Superior temporal gyrus (tissue), 1 donor: Measurements from ENCODE around the gene PLCH2.

ENCODE experiments used
- DNase-seq: peaks from one replicate; pipeline ENCODE4 v3.0.0-alpha.2; 2016; ENCODE audit errors: extremely low spot score

The PLCH2 gene

DNA sequence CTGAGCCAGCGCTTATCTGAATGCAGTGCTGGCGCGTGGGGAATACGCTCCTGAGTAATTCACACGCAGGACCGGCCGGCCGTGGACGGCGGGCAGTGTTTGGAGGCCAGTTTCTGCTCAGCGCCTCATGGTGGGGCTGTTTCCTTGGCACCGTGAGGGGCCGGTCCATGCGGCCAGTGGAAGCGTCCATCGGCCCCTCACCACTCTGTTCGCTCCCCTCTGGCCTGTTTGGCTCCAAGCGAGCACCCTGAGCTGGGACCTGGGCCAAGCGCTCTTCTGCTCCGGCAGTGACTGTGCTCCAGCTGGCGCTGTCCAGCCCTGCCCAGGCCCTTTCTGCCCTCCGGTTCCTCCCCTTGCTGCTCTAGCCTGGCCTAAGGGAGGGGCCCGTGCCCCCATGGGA is 16.3 kb upstream of the PLCH2 start:
- DNase-seq, result peak; percentile 88

DNA sequence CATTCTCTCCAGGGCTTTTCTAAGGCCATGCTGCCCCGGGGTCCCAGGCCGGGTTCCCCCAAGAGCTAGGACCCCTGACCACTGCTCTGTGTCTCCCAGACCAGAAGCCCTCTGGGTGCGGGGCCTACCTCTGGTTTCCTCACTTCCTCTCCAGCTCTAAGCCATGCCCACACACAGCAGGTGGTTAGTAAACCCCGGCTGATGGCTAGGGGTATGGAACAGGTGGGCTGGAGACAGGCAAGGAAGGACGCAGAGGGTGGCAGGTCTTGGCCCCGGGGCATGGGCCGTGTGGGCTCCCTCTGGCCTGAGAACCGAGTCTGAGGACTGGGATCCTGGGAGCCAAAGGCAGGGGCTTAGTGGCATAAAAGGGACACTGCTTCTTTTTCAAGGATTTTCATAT is 15.9 kb upstream of the PLCH2 start:
- no peak for DNase-seq

DNA sequence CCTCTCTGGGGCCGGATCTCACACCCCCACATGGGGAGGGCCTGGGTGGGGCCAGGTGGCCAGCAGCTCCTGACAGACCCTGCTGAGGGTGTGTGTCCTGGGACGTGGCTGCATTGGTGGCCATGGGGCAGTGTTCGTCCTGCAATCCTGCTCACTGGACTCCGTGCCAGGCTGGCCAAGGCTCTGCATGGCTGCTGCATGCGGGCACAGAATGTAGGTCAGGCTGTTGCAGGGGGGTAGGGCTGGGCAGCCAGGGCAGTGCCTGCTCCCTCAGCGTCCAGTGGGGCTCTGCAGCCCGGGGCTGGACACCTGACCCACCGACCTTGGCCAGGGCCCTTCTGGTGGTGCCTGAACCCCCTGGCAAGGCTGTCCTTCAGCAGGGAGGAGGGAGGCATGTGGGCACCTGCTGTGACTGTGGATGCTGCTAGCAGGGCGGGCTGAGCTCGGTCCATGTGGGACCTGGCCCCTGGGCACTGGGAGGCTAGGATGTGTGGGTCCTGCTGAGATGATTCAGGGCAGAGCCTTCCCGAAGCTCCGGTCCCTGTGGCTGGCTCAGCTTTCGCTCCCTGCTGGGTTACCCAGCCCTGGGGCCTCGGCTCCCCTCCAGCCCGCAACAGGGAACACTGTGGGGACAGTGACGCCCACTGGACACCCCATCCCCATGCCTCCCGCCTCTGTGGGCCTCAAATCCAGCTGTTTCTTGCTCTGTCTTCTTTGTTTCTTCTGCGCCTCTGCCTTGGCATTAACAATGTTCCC is 14.9 kb upstream of the PLCH2 start:
- no peak for DNase-seq

DNA sequence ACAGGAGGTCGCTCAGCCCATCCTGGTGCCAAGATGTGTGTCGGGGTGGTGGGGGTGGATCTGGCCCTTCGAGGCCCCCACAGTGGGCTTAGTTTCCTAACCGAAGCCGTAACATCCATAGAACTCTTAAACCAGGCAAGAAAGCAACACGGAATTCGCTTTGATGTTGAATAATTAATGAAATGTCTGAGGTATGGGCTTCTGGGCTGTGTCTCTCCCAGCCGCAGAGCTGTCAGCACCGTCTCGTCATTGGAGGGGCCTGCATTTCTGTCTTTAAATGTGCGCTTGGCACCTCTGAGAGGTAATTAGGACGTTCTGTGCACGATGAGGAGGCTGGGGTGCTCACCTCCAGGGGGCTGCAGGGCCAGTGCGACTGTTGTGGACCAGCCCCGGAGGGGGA is 13.3 kb upstream of the PLCH2 start:
- no peak for DNase-seq

DNA sequence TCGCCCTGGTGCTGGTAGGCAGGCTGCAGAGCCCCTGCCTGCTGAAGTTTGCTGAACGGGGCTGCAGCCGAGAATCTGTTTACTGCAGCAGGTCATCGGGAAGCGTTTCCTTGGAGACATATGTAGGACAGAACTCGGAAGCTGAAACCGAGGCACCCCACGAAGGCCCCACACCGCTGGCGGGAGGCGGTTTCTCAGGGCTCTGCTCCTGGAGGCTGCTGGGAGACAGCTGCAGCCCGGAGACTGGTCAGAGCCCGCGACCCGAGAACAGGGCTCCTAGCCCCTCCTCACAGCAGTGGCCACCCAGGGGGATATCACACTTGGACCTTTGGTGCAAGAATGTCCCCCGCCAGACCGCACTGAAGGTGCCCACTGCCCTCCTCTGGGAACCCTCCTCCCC is 12.7 kb upstream of the PLCH2 start:
- DNase-seq, result no peak

DNA sequence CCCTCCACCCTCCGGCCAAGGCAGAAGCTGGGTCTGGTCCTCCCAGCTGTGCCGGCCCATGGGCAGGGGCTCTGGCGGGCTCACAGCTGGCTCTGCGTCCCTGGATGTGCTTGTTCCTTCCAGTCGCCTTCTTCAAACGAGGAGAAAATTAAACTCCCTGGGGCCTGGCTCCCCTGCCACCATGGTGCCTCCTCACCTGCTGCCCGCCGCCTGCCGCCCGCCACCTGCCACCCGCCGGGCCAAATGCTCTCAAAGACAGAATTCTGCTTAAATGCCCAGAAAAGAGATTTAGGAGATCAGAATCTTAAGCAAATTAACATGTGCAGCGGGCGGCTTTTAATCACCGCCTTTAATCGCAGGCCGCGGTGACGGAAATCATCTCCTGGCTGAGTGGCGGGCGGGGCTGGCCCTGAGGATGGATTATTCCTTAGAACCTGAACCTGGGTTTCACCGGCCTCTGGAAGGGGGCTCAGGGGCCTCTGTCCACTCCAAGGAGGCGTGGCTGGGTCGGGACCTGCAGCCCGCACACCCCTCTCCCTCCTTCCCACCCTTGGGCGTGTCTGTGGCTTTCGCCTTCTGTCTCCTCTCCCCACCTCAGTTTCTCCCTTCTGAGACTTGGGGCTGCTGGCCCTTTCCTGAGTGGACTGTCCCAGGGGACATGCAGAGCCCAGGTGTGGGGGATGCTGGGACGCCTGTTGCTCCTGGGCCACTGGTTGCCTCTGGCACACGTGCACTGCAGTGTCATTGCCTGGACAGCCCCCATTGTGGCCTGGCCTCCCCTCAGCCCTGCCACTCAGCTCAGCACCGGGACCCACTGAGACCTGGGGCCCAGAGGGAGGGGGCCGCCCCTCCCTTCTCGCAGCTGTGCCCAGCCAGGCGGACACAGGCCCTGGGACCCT is 10.5 kb upstream of the PLCH2 start:
- DNase-seq, result no peak

DNA sequence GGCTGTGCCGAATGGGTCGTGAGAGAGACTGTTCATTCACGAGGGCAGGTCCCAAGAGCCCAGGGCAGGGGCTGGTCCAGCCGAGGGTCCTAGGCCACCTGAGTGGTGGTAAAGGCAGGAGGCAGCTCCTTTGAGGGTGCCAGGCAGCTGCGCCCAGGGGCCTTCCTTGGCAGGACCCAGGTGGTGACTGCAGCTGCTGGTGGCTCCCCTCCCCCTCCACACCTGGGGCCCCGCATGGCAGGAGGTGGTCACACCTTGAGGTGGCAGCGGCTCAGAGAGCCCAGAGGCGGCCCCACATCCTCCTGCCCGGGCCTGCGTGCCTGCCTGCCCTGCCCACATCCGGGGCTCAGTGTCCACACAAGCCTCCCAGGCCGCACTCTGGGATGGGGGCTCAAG is 9.8 kb upstream of the PLCH2 start:
- no peak for DNase-seq

DNA sequence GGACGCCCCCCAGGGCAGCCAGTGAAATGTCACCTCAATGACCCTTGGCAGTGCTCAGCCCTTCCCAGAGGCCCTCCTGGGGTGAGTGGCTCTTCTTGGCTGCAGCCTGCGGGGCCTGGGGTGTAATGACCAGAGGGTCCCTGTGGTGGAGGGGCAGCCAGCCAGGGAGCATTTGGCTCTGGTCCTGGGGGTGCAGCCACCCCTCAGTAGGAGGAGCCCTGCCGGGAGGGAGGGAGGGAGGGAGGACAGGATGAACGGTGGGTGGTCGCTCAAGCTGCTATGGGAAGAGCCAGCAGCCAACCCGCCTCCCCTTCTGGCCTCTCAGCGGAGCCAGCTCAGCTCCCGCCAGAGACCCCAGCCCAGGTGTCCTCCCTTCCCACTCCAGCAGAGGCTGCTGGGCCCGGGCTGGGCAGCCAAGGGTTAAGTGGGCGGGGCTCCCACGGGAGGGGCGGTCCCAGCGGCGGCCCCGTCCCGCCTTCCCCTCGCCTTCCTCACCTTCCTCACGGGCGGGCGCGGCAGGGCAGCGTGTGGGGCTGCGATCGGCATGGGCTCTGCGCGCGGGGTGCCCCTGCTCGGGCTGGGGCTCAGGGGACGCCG is 9.0 kb upstream of the PLCH2 start:
- DNase-seq, result no peak

DNA sequence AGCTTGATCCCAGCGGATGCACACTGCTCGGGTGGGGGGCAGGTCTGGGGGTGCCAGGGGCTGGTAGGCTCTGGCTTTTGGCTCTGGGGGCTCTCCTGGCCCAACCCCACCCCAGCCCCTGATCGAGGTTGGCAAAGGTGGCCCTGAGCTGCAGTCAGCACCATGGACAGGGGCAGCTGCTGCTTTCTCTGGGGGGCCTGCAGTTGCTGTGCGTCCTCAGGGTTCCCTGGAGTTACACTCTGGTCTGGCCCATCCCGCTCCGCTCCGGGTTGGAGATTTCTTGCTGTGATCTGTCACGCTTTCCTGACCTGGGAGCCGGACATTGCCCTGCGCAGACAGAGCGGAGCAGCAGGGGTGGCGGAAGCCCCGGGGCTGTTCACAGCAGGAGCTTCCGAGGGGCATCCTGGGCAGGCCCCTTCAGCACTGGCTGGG is 8.0 kb upstream of the PLCH2 start:
- no peak for DNase-seq

DNA sequence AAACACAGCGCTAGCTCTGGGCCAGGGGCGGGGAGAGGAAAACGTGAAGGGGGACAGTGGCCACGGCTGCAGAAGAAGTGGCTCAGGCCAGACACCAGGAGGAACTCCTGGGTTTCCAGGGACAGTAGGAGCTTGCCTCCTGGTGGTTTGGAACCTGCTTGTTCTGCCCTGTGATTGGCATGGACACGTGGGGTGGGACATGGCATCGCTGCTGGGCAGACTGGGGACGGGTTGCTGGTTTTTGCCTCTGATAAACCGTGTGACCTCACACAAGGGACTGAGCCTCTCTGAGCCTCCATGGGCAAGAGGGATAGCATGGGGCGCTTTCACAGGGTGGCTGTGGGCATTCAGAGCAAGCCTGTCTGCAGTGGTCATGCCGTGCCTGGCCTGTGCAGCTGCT is 7.5 kb upstream of the PLCH2 start:
- no peak for DNase-seq

DNA sequence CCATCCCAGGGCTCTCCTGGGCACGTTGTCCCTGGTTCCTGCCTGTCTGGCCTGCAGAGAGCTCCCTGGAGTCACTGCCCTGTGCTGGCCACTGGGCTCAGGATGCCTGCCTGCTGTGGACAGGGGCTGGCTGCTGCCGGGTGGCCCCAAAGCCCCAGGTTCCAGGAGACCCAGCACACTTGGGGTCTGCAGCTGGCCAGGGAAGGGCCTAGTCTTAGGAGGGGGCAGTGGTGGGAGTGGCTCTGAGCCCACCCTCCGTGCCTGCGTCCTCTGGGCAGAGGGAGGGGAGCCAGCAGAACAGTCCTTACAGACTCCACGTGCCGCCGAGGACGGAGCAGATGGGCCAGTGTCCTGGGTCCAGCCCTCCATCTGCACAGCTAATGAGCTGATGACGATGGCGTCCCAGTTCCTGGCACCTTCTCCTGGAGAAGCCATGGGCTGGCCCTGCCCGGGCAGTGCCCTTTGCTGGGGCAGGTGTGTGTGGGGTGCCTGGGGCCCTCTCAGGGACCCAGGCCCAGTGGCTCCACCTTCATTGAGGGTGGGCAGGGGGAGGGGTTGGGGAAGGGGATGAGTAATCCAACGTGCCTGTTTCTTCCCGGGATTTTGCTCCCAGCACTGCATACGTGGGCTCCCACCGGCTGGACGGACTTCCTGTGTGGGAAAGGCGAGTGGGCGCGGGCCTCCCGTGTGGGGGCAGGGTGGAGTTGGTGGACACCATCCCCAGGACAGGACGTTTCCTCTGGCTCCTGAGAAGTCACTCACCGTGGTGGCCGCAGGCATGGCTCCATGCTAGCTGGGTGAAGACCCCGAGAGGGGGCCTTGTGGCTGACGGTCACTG is 6.8 kb upstream of the PLCH2 start:
- no peak for DNase-seq

DNA sequence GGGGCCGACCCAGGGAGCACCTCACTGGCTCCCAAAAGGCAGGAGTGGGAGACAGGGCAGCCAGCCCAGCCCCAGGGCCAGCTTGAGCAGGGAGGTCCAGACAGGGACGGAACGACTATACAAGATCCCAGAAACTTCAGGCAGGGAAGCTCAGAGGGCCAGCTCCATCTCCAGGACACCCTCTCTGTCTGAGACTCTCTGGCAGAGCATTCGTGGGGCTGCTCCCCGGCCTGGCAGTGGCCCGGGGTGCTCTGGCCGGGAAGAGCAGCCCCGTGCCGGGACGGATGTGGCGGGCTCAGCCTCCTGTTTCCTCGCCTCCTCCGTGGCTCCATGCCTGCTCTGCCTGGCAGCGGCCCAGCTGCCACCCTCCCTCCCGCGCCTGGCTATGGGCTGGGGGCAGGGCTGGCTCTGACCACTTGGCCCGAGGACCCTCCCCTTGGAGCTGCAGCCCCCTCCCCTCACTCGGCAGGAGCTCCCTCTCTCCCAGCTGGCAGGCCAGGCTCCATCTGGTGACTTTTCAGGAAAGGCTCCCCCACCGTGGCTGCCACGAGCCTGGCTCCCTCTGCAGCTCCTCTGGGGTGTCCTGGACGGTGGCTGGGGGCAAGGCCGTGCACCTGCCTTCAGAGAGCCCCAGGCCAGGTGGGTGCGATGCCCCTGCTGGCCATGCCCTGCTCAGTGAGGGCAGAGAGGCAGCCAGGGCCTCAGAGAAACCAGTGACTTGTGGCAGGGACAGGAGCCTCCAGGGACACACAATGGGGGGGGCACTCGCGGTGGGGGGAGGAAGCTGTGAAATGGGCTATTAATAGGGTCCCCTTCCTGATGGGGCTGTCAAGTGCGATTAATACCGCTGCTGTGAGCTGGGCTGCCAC is 5.6 kb upstream of the PLCH2 start:
- DNase-seq, result no peak

DNA sequence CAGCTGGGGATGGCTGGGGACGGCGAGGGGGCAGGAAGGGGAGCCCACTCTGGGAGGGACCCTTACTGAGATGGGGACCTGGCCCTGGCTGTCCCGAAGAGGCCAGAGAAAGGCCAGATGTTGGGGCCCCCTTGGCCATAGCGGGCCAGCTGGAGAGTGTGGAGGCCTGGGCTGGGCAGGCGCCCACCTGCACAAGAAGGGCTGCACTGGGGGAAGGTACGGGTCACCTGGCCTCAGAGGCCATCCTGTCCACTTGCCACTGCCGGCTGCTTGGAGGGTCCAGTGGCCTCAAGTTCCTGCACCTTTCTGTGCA is 5.0 kb upstream of the PLCH2 start:
- DNase-seq, result no peak

DNA sequence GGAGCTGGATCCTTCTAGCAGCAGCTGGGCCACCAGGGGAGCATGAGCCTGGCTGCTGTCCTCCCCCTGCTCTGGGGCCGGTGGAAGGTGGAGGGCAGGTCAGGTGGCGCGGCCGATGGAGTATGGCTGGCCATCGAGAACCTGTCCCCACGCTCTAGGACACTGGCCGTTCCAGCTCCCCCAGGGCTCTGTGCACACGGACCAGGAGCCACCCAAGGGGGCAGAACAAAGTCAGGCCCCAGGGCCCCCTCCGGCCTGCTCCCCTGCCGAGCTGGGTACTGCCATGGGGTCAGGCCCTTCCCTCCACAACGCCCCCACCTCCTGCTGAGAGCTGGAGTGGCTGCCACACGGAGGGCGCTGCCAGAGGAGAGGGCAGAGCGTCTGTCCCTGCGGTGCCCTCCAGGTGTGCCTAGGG is 4.5 kb upstream of the PLCH2 start:
- no peak for DNase-seq

DNA sequence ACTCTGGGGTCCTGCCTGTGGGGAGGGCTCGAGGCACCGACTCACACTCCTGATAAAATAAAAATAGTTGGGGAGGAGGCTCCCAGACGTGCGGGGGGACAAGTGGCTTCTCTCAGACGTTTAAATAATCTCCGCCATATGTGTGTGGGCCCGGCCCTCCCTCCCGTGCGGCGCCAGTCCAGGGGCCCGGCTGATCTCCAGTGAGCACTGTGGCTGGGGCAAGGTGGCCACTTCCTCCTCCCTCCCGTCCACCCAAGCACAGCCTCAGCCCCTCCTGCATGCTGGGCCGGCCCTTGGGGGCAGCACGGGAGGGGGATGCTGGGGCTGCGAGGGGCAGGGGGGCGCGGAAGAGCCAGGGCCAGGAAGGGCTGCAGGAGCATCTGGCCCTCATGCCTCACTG is 4.0 kb upstream of the PLCH2 start:
- DNase-seq, result no peak

DNA sequence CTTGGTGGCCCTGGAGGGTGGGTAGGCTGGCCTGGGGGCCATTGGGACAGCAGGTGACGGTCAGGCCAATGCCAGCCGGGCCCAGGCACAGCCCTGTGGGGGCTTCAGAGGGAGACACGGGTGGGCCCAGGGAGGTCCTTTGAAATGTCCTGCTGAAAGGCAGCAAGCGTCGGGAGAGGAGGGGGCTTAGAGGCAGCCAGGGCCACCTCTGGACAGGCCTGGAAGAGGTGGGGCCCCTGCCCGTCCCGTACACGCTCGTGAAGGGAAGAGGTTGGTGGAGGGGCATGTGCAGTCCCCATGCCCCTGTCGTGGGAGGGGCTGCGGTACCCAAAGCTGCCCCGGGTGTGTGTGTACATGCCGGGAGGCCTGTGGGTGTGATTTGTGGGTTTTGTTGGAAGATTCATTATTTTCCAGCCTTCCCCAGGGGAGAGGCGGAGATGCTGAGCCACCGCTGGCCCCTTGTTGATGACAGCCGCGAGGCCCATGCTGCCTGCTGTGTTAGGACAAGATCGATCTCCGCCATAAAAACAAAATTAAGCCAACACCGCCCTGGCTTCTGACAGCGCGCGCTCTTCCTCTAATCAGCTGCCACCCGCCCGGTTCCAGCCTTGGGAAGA is 3.4 kb upstream of the PLCH2 start:
- no peak for DNase-seq

DNA sequence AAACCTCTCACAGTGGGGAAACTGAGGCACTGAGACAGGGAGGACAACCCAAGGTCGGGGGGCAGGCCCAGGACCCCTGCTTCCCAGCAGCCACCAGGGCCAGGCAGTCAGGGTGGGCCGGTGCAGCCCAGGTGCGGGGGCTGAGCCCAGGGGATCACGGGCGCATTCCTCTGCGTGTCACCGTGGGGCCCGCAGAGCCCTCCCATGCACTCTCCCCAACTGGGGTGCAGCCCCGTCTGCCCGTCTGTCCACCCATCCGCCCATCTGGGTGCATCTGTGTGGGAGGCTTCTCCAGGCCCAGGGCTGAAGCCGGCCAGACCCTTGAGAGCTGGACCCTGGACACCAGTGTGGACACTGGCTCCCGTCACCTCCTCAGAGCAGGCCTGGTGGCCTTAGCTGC is 2.9 kb upstream of the PLCH2 start:
- no peak for DNase-seq

DNA sequence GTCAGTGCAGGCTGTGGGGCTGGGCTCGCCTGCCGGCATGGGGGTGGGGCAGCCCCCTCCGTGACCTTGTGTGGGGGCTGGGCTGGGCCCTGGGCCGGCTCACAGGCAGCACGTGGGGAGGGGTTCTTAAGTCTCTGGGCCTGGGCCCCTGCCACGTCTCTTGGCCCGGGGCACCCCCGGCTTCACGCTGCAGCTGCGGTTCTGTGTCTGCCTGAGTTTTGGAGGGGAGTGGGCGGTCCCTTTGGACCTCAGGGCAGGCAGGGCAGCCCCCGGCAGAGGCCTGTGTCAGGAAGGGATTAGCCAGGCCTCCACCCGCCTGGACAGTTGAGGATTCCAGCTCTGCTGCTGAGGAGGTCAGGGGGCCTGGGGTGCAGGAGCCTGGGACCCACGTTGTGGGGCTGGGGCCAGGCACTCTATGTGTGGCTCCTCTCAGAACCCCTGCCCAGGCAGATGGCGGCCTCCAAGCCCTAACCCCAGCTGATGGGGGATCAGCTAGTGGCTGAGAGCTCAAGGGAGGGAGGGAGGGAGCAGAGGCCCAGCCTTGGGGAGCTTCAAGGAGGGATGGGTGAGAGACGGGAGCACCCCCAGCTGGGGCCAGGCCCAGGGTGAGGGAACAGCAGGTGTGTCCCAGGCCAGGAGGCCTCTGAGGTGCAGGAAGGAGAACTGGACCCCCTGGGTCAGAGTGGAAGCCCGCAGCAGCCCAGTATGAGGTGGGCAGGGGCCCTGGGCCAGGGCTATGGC is 1.8 kb upstream of the PLCH2 start:
- DNase-seq, result no peak

DNA sequence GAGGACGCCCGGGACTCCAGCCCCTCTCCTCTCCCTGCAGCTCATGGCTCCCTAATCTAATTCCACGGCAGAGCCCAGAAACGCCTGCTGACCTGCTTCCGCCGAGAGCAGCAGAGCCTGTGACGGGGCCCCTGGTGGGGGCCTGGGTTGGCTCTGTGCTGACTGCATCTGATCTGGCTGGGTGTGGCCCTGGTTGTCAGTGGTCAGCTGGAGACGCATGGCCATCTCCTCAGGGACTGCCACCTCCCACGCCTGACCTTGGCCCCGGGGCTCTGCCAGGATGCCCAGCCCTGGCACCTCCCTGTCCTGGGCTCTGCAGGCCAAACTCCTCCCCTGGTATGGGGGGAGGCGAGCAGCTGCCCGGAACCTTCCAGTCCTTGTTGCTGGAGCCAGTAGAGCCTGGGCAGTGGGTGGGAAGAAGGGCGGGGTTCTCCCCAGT is 1.1 kb upstream of the PLCH2 start:
- DNase-seq, result no peak

DNA sequence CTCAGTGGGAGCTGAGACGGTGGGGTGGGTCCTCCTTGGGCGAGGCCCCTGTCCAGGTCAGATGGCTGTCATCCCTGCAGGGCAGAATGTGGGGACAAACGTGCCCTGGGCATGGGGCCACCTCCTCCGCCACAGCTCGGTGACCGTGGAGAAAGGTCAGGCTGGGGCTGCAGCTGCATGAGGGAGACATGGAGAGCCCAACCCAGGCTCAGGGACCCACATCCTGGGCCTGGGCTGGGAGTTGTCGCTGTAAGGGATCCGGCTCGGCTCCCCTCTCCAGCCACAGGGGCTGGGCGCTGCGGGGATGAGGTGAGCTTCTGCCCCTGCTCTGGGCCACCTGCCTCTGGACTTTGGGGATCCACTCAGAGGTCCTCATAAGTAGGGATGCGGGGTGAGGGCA is 518 bp upstream of the PLCH2 start:
- no peak for DNase-seq
